KMS-11 (cell line): ENCODE measurements around the gene ASB2.

ENCODE experiments used
- H2AFZ ChIP-seq: fragments of 200-600 bp; sonication (generic); 2 replicates; pipeline ENCODE4 v1.6.1; 2016; ENCODE audit warnings: antibody characterized with exemption, mixed run types, low read depth
- H3K27ac ChIP-seq: fragments of 200-600 bp; sonication (generic); 2 replicates; pipeline ENCODE4 v1.6.1; 2016; ENCODE audit warnings: mild to moderate bottlenecking, mixed run types
- H3K27me3 ChIP-seq: fragments of 200-600 bp; sonication (generic); 2 replicates; pipeline ENCODE4 v1.6.1; 2017; ENCODE audit warnings: mild to moderate bottlenecking, low read depth, mixed run types, moderate library complexity; ENCODE audit not compliant: insufficient read depth
- H3K36me3 ChIP-seq: fragments of 200-600 bp; sonication (generic); 2 replicates; pipeline ENCODE4 v1.6.1; 2017; ENCODE audit warnings: mild to moderate bottlenecking, mixed run types; ENCODE audit not compliant: insufficient read depth
- H3K4me1 ChIP-seq: fragments of 200-600 bp; sonication (generic); 2 replicates; pipeline ENCODE4 v1.6.1; 2016; ENCODE audit warnings: mild to moderate bottlenecking, low read depth, mixed run types; ENCODE audit not compliant: poor library complexity, severe bottlenecking
- H3K4me2 ChIP-seq: fragments of 200-600 bp; sonication (generic); 2 replicates; pipeline ENCODE4 v1.7.0; 2016; ENCODE audit warnings: mild to moderate bottlenecking, mixed run types
- H3K4me3 ChIP-seq: fragments of 200-600 bp; sonication (generic); IDR thresholded peaks from 2 replicates; pipeline ENCODE4 v1.6.1; 2017; ENCODE audit warnings: low read depth, low read length, mixed read lengths; ENCODE audit not compliant: insufficient read depth
- H3K79me2 ChIP-seq: fragments of 200-600 bp; sonication (generic); 2 replicates; pipeline ENCODE4 v1.6.1; 2016; ENCODE audit warnings: low read depth, mixed run types; ENCODE audit not compliant: insufficient read depth
- H3K9ac ChIP-seq: fragments of 200-600 bp; sonication (generic); 2 replicates; pipeline ENCODE4 v1.6.1; 2016; ENCODE audit warnings: mild to moderate bottlenecking, mixed run types
- H4K20me1 ChIP-seq: fragments of 200-600 bp; sonication (generic); 2 replicates; pipeline ENCODE4 v1.6.1; 2016; ENCODE audit warnings: mild to moderate bottlenecking, mixed run types; ENCODE audit not compliant: insufficient read depth
- TF ChIP-seq, protein P1 (sequence below): fragments of 200-600 bp; sonication (generic); conservative IDR thresholded peaks from 2 replicates; pipeline ENCODE4 v1.6.1; 2017; ENCODE audit warnings: low read depth, mild to moderate bottlenecking, antibody characterized with exemption, low read length, moderate library complexity, mixed read lengths

The ASB2 gene

DNA sequence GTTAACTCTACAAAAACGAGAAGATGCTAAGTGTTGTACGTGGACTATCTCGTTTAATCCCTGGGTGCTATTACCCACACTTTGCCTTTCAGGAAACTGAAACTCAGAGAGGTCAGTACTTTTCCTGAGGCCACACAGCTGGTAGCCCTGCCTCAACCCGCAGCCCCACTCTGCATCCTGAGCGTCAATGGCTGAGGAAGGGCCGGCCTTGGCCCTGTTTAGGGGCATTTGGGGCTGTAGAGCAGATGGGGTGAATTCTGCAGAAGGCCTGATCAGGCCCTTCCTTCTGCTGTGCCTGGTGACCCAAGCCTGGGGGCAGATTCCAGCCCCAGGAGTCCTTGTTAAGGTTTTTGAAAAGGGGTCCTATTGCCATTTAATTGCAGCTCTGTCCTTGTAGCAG is 17.0 kb upstream of the ASB2 start:
- Histone ChIP-seq H3K4me3 (no peak overlapping the region), H3K9ac (no peak overlapping the region), H3K36me3 (no peaks in the 10 kb centered on the region), H3K27ac (no peak overlapping the region), H3K27me3 (no peaks in the 10 kb centered on the region), H3K4me2 (no peak overlapping the region), H2AFZ (no peak overlapping the region), H4K20me1 (no peaks in the 10 kb centered on the region), H3K4me1 (peaks cover 6% of the 10 kb centered on the region), H3K79me2 (no peaks in the 10 kb centered on the region)
- TF ChIP-seq, protein P1, sequence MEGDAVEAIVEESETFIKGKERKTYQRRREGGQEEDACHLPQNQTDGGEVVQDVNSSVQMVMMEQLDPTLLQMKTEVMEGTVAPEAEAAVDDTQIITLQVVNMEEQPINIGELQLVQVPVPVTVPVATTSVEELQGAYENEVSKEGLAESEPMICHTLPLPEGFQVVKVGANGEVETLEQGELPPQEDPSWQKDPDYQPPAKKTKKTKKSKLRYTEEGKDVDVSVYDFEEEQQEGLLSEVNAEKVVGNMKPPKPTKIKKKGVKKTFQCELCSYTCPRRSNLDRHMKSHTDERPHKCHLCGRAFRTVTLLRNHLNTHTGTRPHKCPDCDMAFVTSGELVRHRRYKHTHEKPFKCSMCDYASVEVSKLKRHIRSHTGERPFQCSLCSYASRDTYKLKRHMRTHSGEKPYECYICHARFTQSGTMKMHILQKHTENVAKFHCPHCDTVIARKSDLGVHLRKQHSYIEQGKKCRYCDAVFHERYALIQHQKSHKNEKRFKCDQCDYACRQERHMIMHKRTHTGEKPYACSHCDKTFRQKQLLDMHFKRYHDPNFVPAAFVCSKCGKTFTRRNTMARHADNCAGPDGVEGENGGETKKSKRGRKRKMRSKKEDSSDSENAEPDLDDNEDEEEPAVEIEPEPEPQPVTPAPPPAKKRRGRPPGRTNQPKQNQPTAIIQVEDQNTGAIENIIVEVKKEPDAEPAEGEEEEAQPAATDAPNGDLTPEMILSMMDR, result no peak

DNA sequence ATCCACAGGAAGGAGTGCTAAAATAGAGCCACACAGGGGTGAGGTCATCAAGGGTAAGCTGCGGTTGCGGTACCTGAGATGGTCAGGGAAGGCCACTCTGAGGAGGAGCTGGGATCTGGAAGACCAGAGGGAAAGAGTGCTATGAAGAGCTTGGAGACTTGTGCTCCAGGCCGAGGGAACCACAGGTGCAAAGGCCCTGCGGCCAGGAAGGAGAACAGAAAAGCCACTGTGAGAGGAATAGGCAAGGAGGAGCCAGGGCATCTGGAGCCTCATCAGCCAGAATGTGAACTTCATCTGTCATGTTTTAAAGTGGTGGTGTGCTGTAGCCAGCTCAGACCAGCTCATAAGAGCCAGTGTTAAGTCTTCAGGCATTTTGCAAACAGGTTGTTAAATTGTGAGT is 15.3 kb upstream of the ASB2 start:
- Histone ChIP-seq H3K9ac (no peak overlapping the region), H3K79me2 (no peaks in the 10 kb centered on the region), H3K4me1 (peaks cover 4% of the 10 kb centered on the region), H2AFZ (no peak overlapping the region), H3K36me3 (no peaks in the 10 kb centered on the region), H3K4me3 (no peak overlapping the region), H3K27me3 (no peaks in the 10 kb centered on the region), H4K20me1 (no peaks in the 10 kb centered on the region), H3K4me2 (no peak overlapping the region), H3K27ac (no peak overlapping the region)
- TF ChIP-seq, protein P1, result no peak

DNA sequence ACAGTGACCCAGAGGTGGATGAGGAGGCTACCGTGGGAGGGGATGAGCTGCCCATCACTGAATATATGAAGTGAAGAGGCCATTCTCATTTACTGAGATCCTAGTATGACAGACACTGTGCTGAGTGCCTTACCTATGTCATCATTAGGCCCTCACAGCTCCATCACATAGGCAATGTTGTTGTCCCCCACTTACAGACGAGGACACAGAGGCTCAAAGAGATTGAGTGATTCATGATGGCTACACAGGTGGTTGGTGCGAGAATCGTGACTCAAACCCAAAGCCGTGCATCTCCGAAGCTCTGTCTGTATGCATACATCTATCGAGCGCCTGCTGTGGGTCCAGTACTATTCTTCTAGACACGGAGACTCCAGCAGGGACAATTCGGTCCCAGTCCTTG is 14.8 kb upstream of the ASB2 start:
- no peaks in the 10 kb centered on the region for H3K36me3 ChIP-seq
- H3K4me1 ChIP-seq, result peaks cover 4% of the 10 kb centered on the region
- no peak overlapping the region for H3K4me2 ChIP-seq
- TF ChIP-seq, protein P1, result no peak
- no peaks in the 10 kb centered on the region for H3K79me2 ChIP-seq
- no peaks in the 10 kb centered on the region for H3K27me3 ChIP-seq
- H3K4me3 ChIP-seq, result no peak overlapping the region
- H2AFZ ChIP-seq, result no peak overlapping the region
- H4K20me1 ChIP-seq, result no peaks in the 10 kb centered on the region
- no peak overlapping the region for H3K9ac ChIP-seq
- H3K27ac ChIP-seq, result no peak overlapping the region

- Histone ChIP-seq H3K36me3 (no peaks in the 10 kb centered on the region), H3K4me1 (peaks cover 12% of the 10 kb centered on the region), H3K9ac (no peak overlapping the region), H3K4me3 (no peak overlapping the region), H3K4me2 (no peak overlapping the region), H4K20me1 (no peaks in the 10 kb centered on the region), H3K27ac (no peak overlapping the region), H2AFZ (no peak overlapping the region), H3K27me3 (no peaks in the 10 kb centered on the region), H3K79me2 (no peaks in the 10 kb centered on the region)
- TF ChIP-seq, protein P1, result no peak
These were observed 13.6 kb upstream of the ASB2 start for GRCh38 chr14:93989939-93990338.
